ENCODE measurements around the gene DIPK1B.

- no peak for TF ChIP-seq CTCF (IDR thresholded peaks at IDR 0.05)
- TF ChIP-seq POLR2A (IDR thresholded peaks at IDR 0.05), result no peak
These were observed 17.6 kb downstream of the DIPK1B start for GRCh38 chr9:136729926-136730325.
